Neuronal stem cell (in vitro differentiated cells): ENCODE data around the gene PAPLN.

Experiments used
- DNase-seq: peaks from one replicate; pipeline ENCODE4 v3.0.0-alpha.2; 2013; ENCODE audit warnings: low spot score
- H2AFZ ChIP-seq: one replicate; pipeline ENCODE4 v1.6.1; 2013; ENCODE audit warnings: mild to moderate bottlenecking, low read length, inconsistent platforms
- H2AK5ac ChIP-seq: 2 replicates; pipeline ENCODE4 v1.6.1; 2013; ENCODE audit warnings: low read depth, mild to moderate bottlenecking, inconsistent platforms, low read length, moderate library complexity, mixed read lengths
- H2BK120ac ChIP-seq: 2 replicates; pipeline ENCODE4 v1.6.1; 2013; ENCODE audit warnings: low read depth, mild to moderate bottlenecking, inconsistent platforms, low read length, moderate library complexity, mixed read lengths
- H2BK12ac ChIP-seq: one replicate; pipeline ENCODE4 v1.6.1; 2013; ENCODE audit warnings: low read length, inconsistent platforms
- H2BK15ac ChIP-seq: 2 replicates; pipeline ENCODE4 v1.6.1; 2013; ENCODE audit warnings: mild to moderate bottlenecking, low read length, inconsistent platforms, mixed read lengths
- H2BK5ac ChIP-seq: one replicate; pipeline ENCODE4 v1.6.1; 2013; ENCODE audit warnings: inconsistent platforms, mild to moderate bottlenecking, low read length, moderate library complexity
- H3K14ac ChIP-seq: one replicate; pipeline ENCODE4 v1.6.1; 2013; ENCODE audit warnings: low read length, inconsistent platforms
- H3K18ac ChIP-seq: 2 replicates; pipeline ENCODE4 v1.6.1; 2013; ENCODE audit warnings: low read length, inconsistent platforms
- H3K23ac ChIP-seq: 2 replicates; pipeline ENCODE4 v1.6.1; 2013; ENCODE audit warnings: low read depth, mild to moderate bottlenecking, mixed read lengths, low read length, inconsistent platforms; ENCODE audit not compliant: poor library complexity
- H3K27ac ChIP-seq: replicated peaks from 3 replicates; pipeline ENCODE4 v1.5.1; 2013; ENCODE audit warnings: low read length, inconsistent platforms
- H3K27me3 ChIP-seq, 3 experiments: 2 replicates each; pipeline ENCODE4 v1.6.1; 2013; ENCODE audit warnings: low read length in 3 of 3, mild to moderate bottlenecking in 2 of 3, inconsistent platforms in 1 of 3, low read depth in 1 of 3, mixed read lengths in 1 of 3, moderate library complexity in 1 of 3; ENCODE audit not compliant: control insufficient read depth in 3 of 3, insufficient read depth in 3 of 3
- H3K36me3 ChIP-seq, 2 donors: replicated peaks in 1 of 2; 2 replicates each; pipeline ENCODE4 v1.6.1; 2013; ENCODE audit warnings: low read length in 2 of 2; ENCODE audit not compliant: control insufficient read depth in 2 of 2, insufficient read depth in 2 of 2
- H3K4ac ChIP-seq: 2 replicates; pipeline ENCODE4 v1.6.1; 2013; ENCODE audit warnings: inconsistent platforms, mild to moderate bottlenecking, low read length, moderate library complexity
- H3K4me1 ChIP-seq, 2 donors: 1 replicate in 1 of 2; 2 replicates in 1 of 2; pipeline ENCODE4 v1.6.1; 2013; ENCODE audit warnings: low read length in 2 of 2, low read depth in 1 of 2; ENCODE audit not compliant: control insufficient read depth in 2 of 2, insufficient read depth in 1 of 2
- H3K4me2 ChIP-seq: one replicate; pipeline ENCODE4 v1.6.1; 2013; ENCODE audit warnings: mild to moderate bottlenecking, low read length, inconsistent platforms; ENCODE audit not compliant: insufficient read depth, poor library complexity, severe bottlenecking
- H3K4me3 ChIP-seq, 2 donors: 2 replicates each; pipeline ENCODE4 v1.5.1; 2013; ENCODE audit warnings: low read length in 2 of 2, mild to moderate bottlenecking in 2 of 2, inconsistent platforms in 1 of 2, moderate library complexity in 1 of 2
- H3K79me1 ChIP-seq: one replicate; pipeline ENCODE4 v1.6.1; 2013; ENCODE audit warnings: low read depth, mild to moderate bottlenecking, inconsistent platforms, low read length, moderate library complexity
- H3K9ac ChIP-seq: one replicate; pipeline ENCODE4 v1.6.1; 2013; ENCODE audit warnings: mild to moderate bottlenecking, low read depth, low read length, inconsistent platforms; ENCODE audit not compliant: poor library complexity
- H3K9me3 ChIP-seq, 2 donors: replicated peaks in 1 of 2; 2 replicates each; pipeline versions ENCODE3 to v1.6.1; 2013; ENCODE audit warnings: low read length in 2 of 2, mild to moderate bottlenecking in 2 of 2, inconsistent platforms in 1 of 2, low read depth in 1 of 2, mixed read lengths in 1 of 2, moderate library complexity in 1 of 2; ENCODE audit not compliant: control insufficient read depth in 2 of 2, insufficient read depth in 1 of 2
- H4K8ac ChIP-seq: one replicate; pipeline ENCODE4 v1.6.1; 2013; ENCODE audit warnings: low read depth, mild to moderate bottlenecking, inconsistent platforms, low read length, moderate library complexity
- H4K91ac ChIP-seq: one replicate; pipeline ENCODE4 v1.6.1; 2013; ENCODE audit warnings: low read length, low read depth, mild to moderate bottlenecking, inconsistent platforms; ENCODE audit not compliant: poor library complexity
- WGBS, 2 donors: extraction: QIAGEN DNeasy Blood & Tissue Kit; methylation state at CpG; one replicate each; pipeline ENCODE4 v1.1.7; 2013; ENCODE audit warnings: missing lambda C conversion rate in 2 of 2, mixed read lengths in 1 of 2; ENCODE audit not compliant: insufficient read length in 2 of 2, insufficient replicate concordance in 1 of 2; ENCODE audit errors: extremely low coverage in 2 of 2; 5-methylcytosine and 5-hydroxymethylcytosine counted together

Gene PAPLN

DNA sequence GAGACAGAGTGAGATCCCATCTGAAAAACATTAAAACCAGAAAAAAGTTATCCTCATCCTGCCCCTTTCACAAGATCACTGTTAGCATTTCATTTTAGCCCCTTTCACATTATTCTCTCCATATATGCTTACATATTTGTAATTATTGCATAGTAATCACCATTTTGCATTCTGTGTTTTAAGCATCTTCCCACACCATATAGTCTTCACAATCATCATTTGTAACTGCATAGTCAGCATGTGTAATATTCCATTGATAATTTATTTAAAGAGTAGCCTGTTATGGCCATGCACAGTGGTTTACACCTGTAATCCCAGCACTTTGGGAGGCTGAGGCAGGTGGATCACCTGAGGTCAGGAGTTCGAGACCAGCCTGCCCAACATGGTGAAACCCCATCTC is 11.8 kb downstream of the PAPLN start:
- Histone ChIP-seq H3K14ac (no peak overlapping the region), H3K9ac (no peak overlapping the region), H3K18ac (no peak overlapping the region), H2BK15ac (no peak overlapping the region), H3K4me2 (no peak overlapping the region), H4K8ac (no peak overlapping the region), H3K23ac (no peak overlapping the region), H2BK5ac (no peak overlapping the region), H3K4ac (no peak overlapping the region), H3K4me3 (no peak overlapping the region), H3K27ac (no peak overlapping the region), H3K79me1 (peaks cover 12% of the 10 kb centered on the region), H2BK120ac (no peak overlapping the region), H2AK5ac (no peak overlapping the region), H4K91ac (no peak overlapping the region), H2AFZ (no peak overlapping the region), H3K36me3 (peaks cover 0 to 12% of the 10 kb centered on the region in 2 donors), H2BK12ac (no peak overlapping the region), H3K9me3 (no peaks in the 10 kb centered on the region), H3K4me1 (peaks cover 0 to 6% of the 10 kb centered on the region in 2 donors), H3K27me3 (peaks cover 0 to 7% (median 0%) of the 10 kb centered on the region in 3 experiments)
- WGBS, 2 donors, result no CpG with 5 or more reads among the region's 1 CpG
- DNase-seq, result no peak

- Histone ChIP-seq H2BK12ac (no peak overlapping the region), H2BK15ac (no peak overlapping the region), H2AK5ac (no peak overlapping the region), H4K91ac (no peak overlapping the region), H3K36me3 (peaks cover 0 to 17% of the 10 kb centered on the region in 2 donors), H4K8ac (no peak overlapping the region), H3K4me3 (no peak overlapping the region), H2AFZ (peak overlapping the region; percentile 37), H3K9me3 (peaks cover 0 to 2% of the 10 kb centered on the region in 2 donors), H2BK120ac (no peak overlapping the region), H3K27ac (no peak overlapping the region), H3K14ac (no peak overlapping the region), H3K18ac (no peak overlapping the region), H3K79me1 (peaks cover 9% of the 10 kb centered on the region), H3K27me3 (peaks cover 0 to 5% (median 0%) of the 10 kb centered on the region in 3 experiments), H3K4me1 (peaks cover 0 to 6% of the 10 kb centered on the region in 2 donors), H2BK5ac (no peak overlapping the region), H3K4ac (no peak overlapping the region), H3K23ac (no peak overlapping the region), H3K9ac (no peak overlapping the region), H3K4me2 (no peak overlapping the region)
- no CpG with 5 or more reads among the region's 13 CpGs for WGBS, 2 donors
- no peak for DNase-seq
These were observed 12.4 kb downstream of the PAPLN start for GRCh38 chr14:73249564-73250316.

GRCh38 chr14:73250317-73250713 is 13.0 kb downstream of the PAPLN start:
- no peak overlapping the region for H3K27ac ChIP-seq

GRCh38 chr14:73250781-73251500 is 13.6 kb downstream of the PAPLN start:
- Histone ChIP-seq H3K23ac (peak overlapping the region; percentile 92), H3K18ac (peak overlapping the region; percentile 27), H3K9me3 (peaks cover 0 to 2% of the 10 kb centered on the region in 2 donors), H3K14ac (no peak overlapping the region), H4K8ac (no peak overlapping the region), H3K36me3 (peaks cover 0 to 19% of the 10 kb centered on the region in 2 donors), H2BK120ac (no peak overlapping the region), H3K27ac (no peak overlapping the region), H4K91ac (no peak overlapping the region), H3K4me1 (peaks cover 0 to 6% of the 10 kb centered on the region in 2 donors), H3K4me3 (no peak overlapping the region), H3K9ac (peak overlapping the region; percentile 44), H3K4me2 (no peak overlapping the region), H2BK15ac (no peak overlapping the region), H3K4ac (no peak overlapping the region), H2BK5ac (no peak overlapping the region), H3K27me3 (no peaks in the 10 kb centered on the region), H2AK5ac (peak overlapping the region; percentile 75), H2BK12ac (no peak overlapping the region), H2AFZ (no peak overlapping the region), H3K79me1 (peaks cover 12% of the 10 kb centered on the region)
- no CpG with 5 or more reads among the region's 27 CpGs for WGBS, 2 donors
- DNase-seq, result no peak

More at GRCh38 chr14:73250317-73250713, 13.0 kb downstream of the PAPLN start:
- H2AFZ ChIP-seq, result peak overlapping the region; percentile 37
- no peak overlapping the region for H4K8ac ChIP-seq
- H3K79me1 ChIP-seq, result peaks cover 12% of the 10 kb centered on the region
- H3K9ac ChIP-seq, result no peak overlapping the region
- peak overlapping the region; percentile 92 for H3K23ac ChIP-seq
- H2BK120ac ChIP-seq, result no peak overlapping the region
- H3K4me2 ChIP-seq, result no peak overlapping the region
- no peak overlapping the region for H2BK12ac ChIP-seq
- H3K36me3 ChIP-seq, result peaks cover 0 to 18% of the 10 kb centered on the region in 2 donors
- H3K4ac ChIP-seq, result no peak overlapping the region
- H3K4me3 ChIP-seq, result no peak overlapping the region
- H4K91ac ChIP-seq, result no peak overlapping the region
- no CpG with 5 or more reads among the region's 11 CpGs for WGBS, 2 donors
- no peak for DNase-seq
- no peak overlapping the region for H2BK15ac ChIP-seq
- H3K14ac ChIP-seq, result no peak overlapping the region
- H3K18ac ChIP-seq, result no peak overlapping the region
- H3K4me1 ChIP-seq, result peaks cover 0 to 6% of the 10 kb centered on the region in 2 donors
- peak overlapping the region; percentile 75 for H2AK5ac ChIP-seq
- no peaks in the 10 kb centered on the region for H3K27me3 ChIP-seq
- H3K9me3 ChIP-seq, result peaks cover 0 to 2% of the 10 kb centered on the region in 2 donors
- H2BK5ac ChIP-seq, result no peak overlapping the region
